Astrocyte (in vitro differentiated cells and primary cell): ENCODE data around the gene CLEC11A. TPM values are rescaled to one million over a fixed set of nuclear protein-coding genes. Genes with fewer than 3 reads are reported as not detected.

ENCODE experiments used
- DNase-seq: peaks from one replicate; pipeline ENCODE4 v3.0.0-alpha.2; 2010; ENCODE audit warnings: low read depth
- FAIRE-seq: peaks from 2 replicates; lab custom pipeline; 2011; peaks lifted over from hg19 to GRCh38; lab: Jason Lieb, UNC
- H2AFZ ChIP-seq: 2 replicates; pipeline ENCODE4 v1.6.0; 2012; ENCODE audit warnings: low read depth, low read length, inconsistent platforms
- H3K27ac ChIP-seq: 2 replicates; pipeline ENCODE4 v1.5.1; 2011; ENCODE audit warnings: low read depth, low read length, inconsistent platforms
- H3K27me3 ChIP-seq: 2 replicates; pipeline ENCODE4 v1.6.0; 2011; ENCODE audit warnings: low read length, inconsistent platforms; ENCODE audit not compliant: insufficient read depth
- H3K36me3 ChIP-seq: 2 replicates; pipeline ENCODE4 v1.5.1; 2011; ENCODE audit warnings: low read length, inconsistent platforms; ENCODE audit not compliant: insufficient read depth
- H3K4me1 ChIP-seq: 2 replicates; pipeline ENCODE4 v1.5.1; 2011; ENCODE audit warnings: low read length, inconsistent platforms; ENCODE audit not compliant: insufficient read depth
- H3K4me2 ChIP-seq: 2 replicates; pipeline ENCODE4 v1.6.0; 2012; ENCODE audit warnings: low read length, inconsistent platforms
- H3K4me3 ChIP-seq: 2 replicates; pipeline ENCODE4 v1.5.1; 2011; ENCODE audit warnings: low read depth, mild to moderate bottlenecking, low read length, inconsistent platforms; ENCODE audit not compliant: insufficient read depth
- H3K79me2 ChIP-seq: 2 replicates; pipeline ENCODE4 v1.6.0; 2012; ENCODE audit warnings: mild to moderate bottlenecking, low read length, inconsistent platforms; ENCODE audit not compliant: insufficient read depth
- H3K9ac ChIP-seq: 2 replicates; pipeline ENCODE4 v1.6.0; 2012; ENCODE audit warnings: mild to moderate bottlenecking, low read length, inconsistent platforms
- H3K9me3 ChIP-seq: 2 replicates; pipeline ENCODE4 v1.5.1; 2012; ENCODE audit warnings: low read depth, mild to moderate bottlenecking, low read length, inconsistent platforms; ENCODE audit not compliant: insufficient read depth
- H4K20me1 ChIP-seq: 2 replicates; pipeline ENCODE4 v1.6.0; 2012; ENCODE audit warnings: low read length, inconsistent platforms; ENCODE audit not compliant: insufficient read depth
- H3K27ac Mint-ChIP-seq: one replicate; pipeline ENCODE4 v1.8.0; 2021; ENCODE audit warnings: mild to moderate bottlenecking, mixed read lengths; ENCODE audit not compliant: unreplicated experiment
- H3K27me3 Mint-ChIP-seq: one replicate; pipeline ENCODE4 v1.8.0; 2021; ENCODE audit warnings: low read depth, mixed read lengths; ENCODE audit not compliant: unreplicated experiment
- H3K36me3 Mint-ChIP-seq: one replicate; pipeline ENCODE4 v1.8.0; 2021; ENCODE audit warnings: low read depth, mixed read lengths; ENCODE audit not compliant: unreplicated experiment
- H3K4me1 Mint-ChIP-seq: one replicate; pipeline ENCODE4 v1.8.0; 2021; ENCODE audit warnings: low read depth, mixed read lengths; ENCODE audit not compliant: unreplicated experiment
- H3K4me3 Mint-ChIP-seq: one replicate; pipeline ENCODE4 v1.8.0; 2021; ENCODE audit warnings: mild to moderate bottlenecking, moderate library complexity, mixed read lengths; ENCODE audit not compliant: unreplicated experiment
- H3K9me3 Mint-ChIP-seq: one replicate; pipeline ENCODE4 v1.8.0; 2021; ENCODE audit warnings: mild to moderate bottlenecking, mixed read lengths; ENCODE audit not compliant: unreplicated experiment
- EZH2 ChIP-seq: IDR thresholded peaks from 2 replicates; pipeline ENCODE4 v1.6.1; 2012; ENCODE audit warnings: mild to moderate bottlenecking, low read length, inconsistent platforms; ENCODE audit not compliant: insufficient read depth
- total RNA-seq: library from RNA; stranded (reverse); gene quantifications from 2 replicates; pipeline ENCODE4 v1.2.1, GENCODE V29; 2021
- TF ChIP-seq, protein P1 (sequence below): IDR thresholded peaks from 2 replicates; pipeline ENCODE4 v1.5.1; 2011; ENCODE audit warnings: low read depth, mild to moderate bottlenecking, inconsistent platforms, low read length, moderate library complexity; ENCODE audit not compliant: insufficient read depth

The CLEC11A gene
- total RNA-seq, 1 donor from 2014 or later, result not detected

DNA sequence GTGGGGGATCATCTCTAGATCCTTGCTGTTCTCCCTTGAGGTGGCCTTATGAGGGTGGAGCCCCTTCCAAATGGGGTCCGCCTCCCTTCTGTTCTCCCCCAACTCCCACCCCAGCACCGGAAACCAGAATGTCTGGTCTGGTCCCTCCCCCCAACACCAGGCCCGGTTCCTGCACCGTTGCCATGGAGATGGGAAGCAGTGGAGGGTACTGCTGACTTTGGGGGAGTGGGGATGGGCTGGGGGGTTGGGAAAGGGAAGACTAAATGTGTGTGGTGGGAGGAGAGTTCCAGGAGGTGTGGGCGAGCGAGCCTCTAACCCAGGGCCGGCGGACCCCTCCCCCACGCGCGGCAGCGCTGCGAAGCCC, 5.3 kb upstream of the CLEC11A start:
- Mint-ChIP-seq H3K36me3 (no peaks in the 10 kb centered on the region), H3K27ac (no peak overlapping the region), H3K4me3 (no peak overlapping the region), H3K9me3 (peaks cover 35% of the 10 kb centered on the region), H3K4me1 (no peaks in the 10 kb centered on the region), H3K27me3 (no peaks in the 10 kb centered on the region)
- Histone ChIP-seq H3K27ac (no peak overlapping the region), H3K79me2 (no peaks in the 10 kb centered on the region), H3K4me3 (no peak overlapping the region), H2AFZ (no peak overlapping the region), H3K27me3 (no peaks in the 10 kb centered on the region), H3K4me1 (no peaks in the 10 kb centered on the region), H3K9ac (no peak overlapping the region), H4K20me1 (no peaks in the 10 kb centered on the region), H3K9me3 (no peaks in the 10 kb centered on the region), H3K36me3 (no peaks in the 10 kb centered on the region), H3K4me2 (peak overlapping the region; percentile 72)
- FAIRE-seq, result no peak
- TF ChIP-seq, protein P1, sequence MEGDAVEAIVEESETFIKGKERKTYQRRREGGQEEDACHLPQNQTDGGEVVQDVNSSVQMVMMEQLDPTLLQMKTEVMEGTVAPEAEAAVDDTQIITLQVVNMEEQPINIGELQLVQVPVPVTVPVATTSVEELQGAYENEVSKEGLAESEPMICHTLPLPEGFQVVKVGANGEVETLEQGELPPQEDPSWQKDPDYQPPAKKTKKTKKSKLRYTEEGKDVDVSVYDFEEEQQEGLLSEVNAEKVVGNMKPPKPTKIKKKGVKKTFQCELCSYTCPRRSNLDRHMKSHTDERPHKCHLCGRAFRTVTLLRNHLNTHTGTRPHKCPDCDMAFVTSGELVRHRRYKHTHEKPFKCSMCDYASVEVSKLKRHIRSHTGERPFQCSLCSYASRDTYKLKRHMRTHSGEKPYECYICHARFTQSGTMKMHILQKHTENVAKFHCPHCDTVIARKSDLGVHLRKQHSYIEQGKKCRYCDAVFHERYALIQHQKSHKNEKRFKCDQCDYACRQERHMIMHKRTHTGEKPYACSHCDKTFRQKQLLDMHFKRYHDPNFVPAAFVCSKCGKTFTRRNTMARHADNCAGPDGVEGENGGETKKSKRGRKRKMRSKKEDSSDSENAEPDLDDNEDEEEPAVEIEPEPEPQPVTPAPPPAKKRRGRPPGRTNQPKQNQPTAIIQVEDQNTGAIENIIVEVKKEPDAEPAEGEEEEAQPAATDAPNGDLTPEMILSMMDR, result no peak
- no peak for TF ChIP-seq EZH2
- no peak for DNase-seq

GRCh38 chr19:50718255-50719118, 4.7 kb upstream of the CLEC11A start:
- no peaks in the 10 kb centered on the region for H3K36me3 Mint-ChIP-seq
- no peaks in the 10 kb centered on the region for H4K20me1 ChIP-seq
- no peak for TF ChIP-seq EZH2
- TF ChIP-seq, protein P1, result no peak
- no peaks in the 10 kb centered on the region for H3K9me3 ChIP-seq
- H3K79me2 ChIP-seq, result no peaks in the 10 kb centered on the region
- no peaks in the 10 kb centered on the region for H3K4me1 ChIP-seq
- no peaks in the 10 kb centered on the region for H3K4me1 Mint-ChIP-seq
- H3K36me3 ChIP-seq, result no peaks in the 10 kb centered on the region
- no peak overlapping the region for H3K9ac ChIP-seq
- no peak overlapping the region for H3K27ac ChIP-seq
- no peak overlapping the region for H3K27ac Mint-ChIP-seq
- H3K4me3 ChIP-seq, result no peak overlapping the region
- DNase-seq (no peak), FAIRE-seq (no peak)
- H2AFZ ChIP-seq, result no peak overlapping the region
- H3K9me3 Mint-ChIP-seq, result peaks cover 34% of the 10 kb centered on the region
- H3K27me3 ChIP-seq, result no peaks in the 10 kb centered on the region
- no peak overlapping the region for H3K4me3 Mint-ChIP-seq
- H3K27me3 Mint-ChIP-seq, result no peaks in the 10 kb centered on the region
- peak overlapping the region; percentile 72 for H3K4me2 ChIP-seq

DNA sequence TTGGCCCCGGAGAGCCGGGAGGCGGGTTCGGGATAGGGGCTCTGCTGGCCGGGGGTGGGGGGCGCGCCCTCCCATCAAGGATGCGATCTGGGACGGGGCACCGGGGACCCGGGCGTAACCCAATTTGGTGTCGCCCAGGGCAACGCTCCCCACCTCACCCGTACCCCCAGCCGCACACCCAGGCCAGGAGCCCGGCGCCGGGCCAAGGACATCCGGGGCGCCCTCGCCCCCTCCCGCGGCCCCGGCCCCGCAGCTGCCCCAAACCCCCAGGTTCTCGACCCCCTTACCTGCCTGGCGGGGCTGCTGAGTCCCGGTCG, 4.1 kb upstream of the CLEC11A start:
- Mint-ChIP-seq H3K4me1 (no peaks in the 10 kb centered on the region), H3K27ac (no peak overlapping the region), H3K36me3 (no peaks in the 10 kb centered on the region), H3K4me3 (no peak overlapping the region), H3K27me3 (no peaks in the 10 kb centered on the region), H3K9me3 (peaks cover 37% of the 10 kb centered on the region)
- no peak overlapping the region for H3K9ac ChIP-seq
- no peaks in the 10 kb centered on the region for H3K27me3 ChIP-seq
- no peaks in the 10 kb centered on the region for H3K36me3 ChIP-seq
- no peaks in the 10 kb centered on the region for H3K9me3 ChIP-seq
- H3K79me2 ChIP-seq, result no peaks in the 10 kb centered on the region
- no peak overlapping the region for H3K4me3 ChIP-seq
- no peaks in the 10 kb centered on the region for H4K20me1 ChIP-seq
- no peak for TF ChIP-seq EZH2
- TF ChIP-seq, protein P1, result no peak
- peak overlapping the region; percentile 72 for H3K4me2 ChIP-seq
- H2AFZ ChIP-seq, result no peak overlapping the region
- DNase-seq (no peak), FAIRE-seq (no peak)
- H3K4me1 ChIP-seq, result no peaks in the 10 kb centered on the region
- no peak overlapping the region for H3K27ac ChIP-seq
